ENCODE results near the gene ALPG.
"Not testable (repeated sequence)": the region's sequence is repeated elsewhere in the genome, so short reads cannot be mapped to it uniquely, and the experiment has no call there.

Gene ALPG

DNA sequence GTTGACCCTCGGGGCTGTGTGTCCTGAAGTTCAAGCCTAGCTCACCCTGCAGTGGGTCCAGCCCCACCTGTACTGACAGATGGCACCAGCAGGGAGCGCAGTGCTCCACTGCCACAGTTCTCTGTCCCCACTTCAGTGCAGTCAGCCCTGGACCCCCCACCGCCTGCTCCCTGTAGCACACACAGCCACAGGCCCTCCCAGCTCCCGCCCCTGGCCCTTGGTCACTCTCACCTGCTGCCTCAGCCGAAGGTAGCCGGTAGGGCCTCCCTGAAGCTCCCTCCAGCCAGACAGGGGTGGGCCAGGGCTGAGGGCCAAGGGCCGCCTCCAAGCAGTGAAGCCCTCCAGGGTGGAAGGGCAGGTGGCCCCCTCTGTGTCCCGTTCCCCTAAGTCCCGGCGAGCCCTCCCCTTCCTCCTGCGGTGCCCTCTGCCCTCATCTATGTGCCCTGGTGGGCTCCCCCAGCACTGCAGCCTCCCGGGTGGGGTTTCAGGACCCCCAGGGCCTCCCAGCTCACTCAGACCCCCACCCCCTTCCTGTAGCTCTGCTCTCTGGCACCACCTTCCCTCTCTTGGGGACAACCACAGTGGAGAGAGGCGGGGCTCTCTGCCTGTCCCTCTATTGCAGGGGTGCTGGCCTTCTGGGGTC lies 38.9 kb upstream of the ALPG start:
- Histone ChIP-seq H3K36me3 (ENCODE audit: insufficient read depth) (no peaks in the 10 kb centered on the region), H3K9ac (no peak overlapping the region), H2AFZ (ENCODE audit: low read depth) (no peak overlapping the region), H3K4me2 (no peak overlapping the region), H3K4me1 (ENCODE audit: low read depth, poor library complexity, severe bottlenecking) (peaks cover 17% of the 10 kb centered on the region), H3K27me3 (ENCODE audit: insufficient read depth, low read depth) (no peaks in the 10 kb centered on the region), H4K20me1 (ENCODE audit: insufficient read depth) (no peaks in the 10 kb centered on the region), H3K27ac (no peak overlapping the region), H3K79me2 (ENCODE audit: insufficient read depth, low read depth) (no peaks in the 10 kb centered on the region), H3K4me3 (IDR thresholded peaks at IDR 0.05; ENCODE audit: insufficient read depth, low read depth, low read length) (no peak overlapping the region)
- TF ChIP-seq, protein P1, sequence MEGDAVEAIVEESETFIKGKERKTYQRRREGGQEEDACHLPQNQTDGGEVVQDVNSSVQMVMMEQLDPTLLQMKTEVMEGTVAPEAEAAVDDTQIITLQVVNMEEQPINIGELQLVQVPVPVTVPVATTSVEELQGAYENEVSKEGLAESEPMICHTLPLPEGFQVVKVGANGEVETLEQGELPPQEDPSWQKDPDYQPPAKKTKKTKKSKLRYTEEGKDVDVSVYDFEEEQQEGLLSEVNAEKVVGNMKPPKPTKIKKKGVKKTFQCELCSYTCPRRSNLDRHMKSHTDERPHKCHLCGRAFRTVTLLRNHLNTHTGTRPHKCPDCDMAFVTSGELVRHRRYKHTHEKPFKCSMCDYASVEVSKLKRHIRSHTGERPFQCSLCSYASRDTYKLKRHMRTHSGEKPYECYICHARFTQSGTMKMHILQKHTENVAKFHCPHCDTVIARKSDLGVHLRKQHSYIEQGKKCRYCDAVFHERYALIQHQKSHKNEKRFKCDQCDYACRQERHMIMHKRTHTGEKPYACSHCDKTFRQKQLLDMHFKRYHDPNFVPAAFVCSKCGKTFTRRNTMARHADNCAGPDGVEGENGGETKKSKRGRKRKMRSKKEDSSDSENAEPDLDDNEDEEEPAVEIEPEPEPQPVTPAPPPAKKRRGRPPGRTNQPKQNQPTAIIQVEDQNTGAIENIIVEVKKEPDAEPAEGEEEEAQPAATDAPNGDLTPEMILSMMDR (conservative IDR thresholded peaks at IDR 0.05; ENCODE audit: low read depth, low read length): no peak

DNA sequence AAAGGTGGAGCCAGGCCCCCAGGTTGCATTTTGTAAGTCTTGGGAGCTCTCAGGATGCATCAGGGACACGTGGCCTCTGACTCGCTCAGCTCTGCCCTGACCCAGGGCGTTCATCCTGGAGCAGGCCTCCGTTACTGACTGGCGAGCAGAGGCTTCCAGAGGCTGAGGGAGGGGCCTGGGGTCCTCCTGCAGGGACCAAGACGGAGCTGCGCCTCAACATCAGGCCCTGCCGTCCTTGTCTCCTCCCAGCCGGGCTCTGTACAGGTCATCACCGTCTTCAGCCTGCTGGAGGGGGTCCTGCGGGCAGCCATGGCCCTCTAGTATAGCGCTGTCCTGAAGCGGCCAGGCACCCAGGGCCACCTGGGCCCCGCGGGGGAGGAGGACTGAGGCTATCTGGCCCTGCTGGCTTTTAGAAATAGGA lies 38.3 kb upstream of the ALPG start:
- no peak overlapping the region for H3K27ac ChIP-seq
- no peak overlapping the region for H3K4me2 ChIP-seq
- H3K9ac ChIP-seq: no peak overlapping the region

DNA sequence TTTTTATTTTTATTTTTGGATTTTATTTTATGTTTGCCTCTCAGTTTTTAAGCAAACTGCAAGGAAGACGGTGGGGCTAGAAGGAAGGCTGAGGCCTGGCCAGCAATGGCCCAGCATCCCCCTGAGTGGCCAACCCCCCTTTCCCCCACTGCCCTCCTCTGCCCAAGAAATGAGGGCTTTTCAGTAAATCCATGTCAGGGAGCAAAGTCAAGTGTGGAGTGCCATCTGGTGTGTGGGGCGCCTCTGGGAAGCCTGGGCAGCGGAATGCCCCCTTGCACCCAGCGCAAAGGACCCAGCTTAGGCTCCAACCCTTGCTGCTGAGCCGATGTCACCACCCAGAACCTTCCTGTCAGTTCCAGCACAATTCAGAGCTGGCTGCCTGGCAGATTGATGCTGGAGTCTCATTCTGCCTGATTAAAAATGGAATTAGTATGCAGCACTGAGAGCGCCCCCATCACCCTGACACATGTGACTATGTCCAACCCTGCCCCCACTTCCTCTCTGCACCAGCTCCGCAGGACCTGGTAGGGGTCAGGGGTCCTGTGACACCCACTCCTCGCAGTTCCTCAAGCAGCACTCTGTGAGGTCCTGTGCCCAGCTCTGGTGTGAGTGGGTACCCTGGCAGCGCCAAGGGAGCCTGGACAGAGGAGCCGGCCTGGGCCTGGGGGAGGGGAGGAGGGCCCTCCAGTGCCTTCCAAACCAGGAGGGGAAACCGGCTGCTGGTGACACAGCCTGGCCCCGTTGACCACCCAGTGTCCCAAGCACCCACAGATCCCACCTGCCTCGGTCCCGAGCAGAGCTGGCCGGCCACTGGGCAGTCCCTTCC lies 37.3 kb upstream of the ALPG start:
- no peak overlapping the region for H3K9ac ChIP-seq
- H3K4me3 ChIP-seq (IDR thresholded peaks at IDR 0.05; ENCODE audit: insufficient read depth, low read depth, low read length): no peak overlapping the region
- H2AFZ ChIP-seq (ENCODE audit: low read depth): no peak overlapping the region
- no peaks in the 10 kb centered on the region for H3K27me3 ChIP-seq (ENCODE audit: insufficient read depth, low read depth)
- no peak overlapping the region for H3K27ac ChIP-seq
- no peaks in the 10 kb centered on the region for H3K79me2 ChIP-seq (ENCODE audit: insufficient read depth, low read depth)
- no peaks in the 10 kb centered on the region for H4K20me1 ChIP-seq (ENCODE audit: insufficient read depth)
- no peak overlapping the region for H3K4me2 ChIP-seq
- TF ChIP-seq, protein P1 (conservative IDR thresholded peaks at IDR 0.05; ENCODE audit: low read depth, low read length): no peak
- H3K36me3 ChIP-seq (ENCODE audit: insufficient read depth): no peaks in the 10 kb centered on the region
- H3K4me1 ChIP-seq (ENCODE audit: low read depth, poor library complexity, severe bottlenecking): peaks cover under 1% of the 10 kb centered on the region

More for the DNA sequence above, 38.3 kb upstream of the ALPG start:
- TF ChIP-seq, protein P1 (conservative IDR thresholded peaks at IDR 0.05; ENCODE audit: low read depth, low read length): no peak
- H3K79me2 ChIP-seq (ENCODE audit: insufficient read depth, low read depth): no peaks in the 10 kb centered on the region
- no peaks in the 10 kb centered on the region for H4K20me1 ChIP-seq (ENCODE audit: insufficient read depth)
- no peaks in the 10 kb centered on the region for H3K27me3 ChIP-seq (ENCODE audit: insufficient read depth, low read depth)
- H3K4me3 ChIP-seq (IDR thresholded peaks at IDR 0.05; ENCODE audit: insufficient read depth, low read depth, low read length): no peak overlapping the region
- peaks cover 11% of the 10 kb centered on the region for H3K4me1 ChIP-seq (ENCODE audit: low read depth, poor library complexity, severe bottlenecking)
- no peaks in the 10 kb centered on the region for H3K36me3 ChIP-seq (ENCODE audit: insufficient read depth)
- H2AFZ ChIP-seq (ENCODE audit: low read depth): no peak overlapping the region

DNA sequence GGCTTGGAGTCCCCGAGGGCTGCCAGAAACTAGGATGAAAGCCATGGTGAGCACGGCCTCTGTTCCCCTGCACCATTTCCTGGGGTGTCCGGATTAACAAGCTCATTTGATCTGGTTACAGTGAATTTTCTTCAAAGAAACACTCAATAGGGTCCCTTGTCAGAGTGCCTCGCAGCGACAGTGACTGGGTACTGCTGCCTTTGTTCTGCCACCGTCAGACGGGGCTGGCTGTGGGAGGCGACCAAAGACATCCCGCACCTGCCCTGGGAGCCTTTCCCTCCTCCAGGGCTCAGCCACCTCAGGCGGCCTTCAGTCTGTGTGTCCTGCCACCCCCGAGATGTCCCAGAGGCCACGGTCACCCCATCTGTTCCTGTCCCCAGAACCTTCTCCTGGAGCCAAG lies 36.6 kb upstream of the ALPG start:
- not testable (repeated sequence) for H3K4me1 ChIP-seq (ENCODE audit: low read depth, poor library complexity, severe bottlenecking); H3K36me3 ChIP-seq (ENCODE audit: insufficient read depth); H3K9ac ChIP-seq; H3K27me3 ChIP-seq (ENCODE audit: insufficient read depth, low read depth); H2AFZ ChIP-seq (ENCODE audit: low read depth); H3K4me2 ChIP-seq; H3K4me3 ChIP-seq (IDR thresholded peaks at IDR 0.05; ENCODE audit: insufficient read depth, low read depth, low read length); H3K79me2 ChIP-seq (ENCODE audit: insufficient read depth, low read depth); H4K20me1 ChIP-seq (ENCODE audit: insufficient read depth); H3K27ac ChIP-seq
